Heart left ventricle (tissue), 13 donors: ENCODE data around the gene SIAH1.

Experiments used
- POLR2A ChIP-seq, 2 donors: fragments of 450-650 bp; IDR thresholded peaks; one replicate each; pipeline ENCODE4 v1.6.1; 2017; ENCODE audit warnings: antibody characterized with exemption in 2 of 2, mild to moderate bottlenecking in 2 of 2, moderate library complexity in 2 of 2
- TF ChIP-seq, protein P1 (sequence below), 12 donors: fragments of 200-600 bp; sonication (generic) in 4 of 12; IDR thresholded peaks; one replicate each; pipeline versions ENCODE4 v1.5.0 to v1.8.0; 2018 to 2022; ENCODE audit warnings: antibody characterized with exemption in 12 of 12, mild to moderate bottlenecking in 5 of 12
- donor health status: ischemic (EF 13 %, LVEDD 7.1; RV severe dilation, severe dysfunction).
- donor health status: DM: no; HTN: yes; CAD: no.
- donor health status: DM: no; HTN: no; CAD: no.
- donor health status: ischemic (EF 25% LVEDD 6.9; RV normal size, moderate dysfunction).
- donor health status: ischemic (EF 25% LVEDD 5.7; RV mildly dilated, moderate dysfunction).
- donor health status: ischemic (EF 35%, LVEDD 5.7; RV mildly dilated, moderate dysfunction).
- donor health status: nonischemic (EF 11% LVEDD 7.7; RV severe dilation, severe dysfunction).
- donor health status: DM: yes; HTN: yes; CAD: no.
- donor health status: PGD.
- donor health status: ischemic (EF 29% LVEDD 5.4; RV normal size, mild dysfunction).
- donor health status: nonischemic (EF 23%, LVEDD 6.1; RV moderate dilation, normal function).

DNA sequence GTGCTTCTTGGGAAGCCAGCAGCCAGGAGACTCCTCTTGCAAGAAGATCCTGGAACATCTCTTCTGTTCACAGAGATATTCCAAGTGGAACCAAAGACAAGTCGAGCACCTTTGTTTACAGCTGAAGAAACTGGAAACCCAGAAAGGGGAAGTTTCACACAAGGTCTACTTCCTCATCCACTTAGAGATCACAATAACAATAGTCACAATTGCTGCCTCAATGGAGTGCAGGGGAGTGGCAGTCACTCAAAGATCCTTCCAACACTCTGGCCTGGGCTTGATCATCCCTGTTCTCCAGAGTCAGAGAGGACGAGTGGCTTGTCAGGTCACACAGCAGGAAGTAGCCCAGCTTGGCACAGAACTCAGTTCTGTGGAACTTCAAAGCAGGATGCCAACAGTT, 46.9 kb upstream of the SIAH1 start:
- no peak for TF ChIP-seq POLR2A (IDR thresholded peaks at IDR 0.05)
- TF ChIP-seq, protein P1, sequence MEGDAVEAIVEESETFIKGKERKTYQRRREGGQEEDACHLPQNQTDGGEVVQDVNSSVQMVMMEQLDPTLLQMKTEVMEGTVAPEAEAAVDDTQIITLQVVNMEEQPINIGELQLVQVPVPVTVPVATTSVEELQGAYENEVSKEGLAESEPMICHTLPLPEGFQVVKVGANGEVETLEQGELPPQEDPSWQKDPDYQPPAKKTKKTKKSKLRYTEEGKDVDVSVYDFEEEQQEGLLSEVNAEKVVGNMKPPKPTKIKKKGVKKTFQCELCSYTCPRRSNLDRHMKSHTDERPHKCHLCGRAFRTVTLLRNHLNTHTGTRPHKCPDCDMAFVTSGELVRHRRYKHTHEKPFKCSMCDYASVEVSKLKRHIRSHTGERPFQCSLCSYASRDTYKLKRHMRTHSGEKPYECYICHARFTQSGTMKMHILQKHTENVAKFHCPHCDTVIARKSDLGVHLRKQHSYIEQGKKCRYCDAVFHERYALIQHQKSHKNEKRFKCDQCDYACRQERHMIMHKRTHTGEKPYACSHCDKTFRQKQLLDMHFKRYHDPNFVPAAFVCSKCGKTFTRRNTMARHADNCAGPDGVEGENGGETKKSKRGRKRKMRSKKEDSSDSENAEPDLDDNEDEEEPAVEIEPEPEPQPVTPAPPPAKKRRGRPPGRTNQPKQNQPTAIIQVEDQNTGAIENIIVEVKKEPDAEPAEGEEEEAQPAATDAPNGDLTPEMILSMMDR (IDR thresholded peaks at IDR 0.05) = no peak
